HG03571 (cell line): ENCODE results near the gene KLHL29.
A peak's percentile ranks its signal among the peaks of the same experiment; 100 is the strongest.

Experiments used
- ATAC-seq: cut with Tn5 transposase; IDR thresholded peaks from one replicate; pipeline ENCODE4 v1.9.1; 2021; ENCODE audit not compliant: unreplicated experiment

Gene KLHL29

GRCh38 chr2:23366720-23367119, 18.3 kb upstream of the KLHL29 start:
- no peak for ATAC-seq

GRCh38 chr2:23367760-23368159, 17.2 kb upstream of the KLHL29 start:
- ATAC-seq: no peak

- ATAC-seq: no peak
These were observed 11.3 kb upstream of the KLHL29 start for GRCh38 chr2:23373666-23374065.

- ATAC-seq: peak; percentile 57
These were observed 9.5 kb upstream of the KLHL29 start for GRCh38 chr2:23375448-23375847.

GRCh38 chr2:23376075-23376474, 8.9 kb upstream of the KLHL29 start:
- ATAC-seq: no peak

GRCh38 chr2:23376972-23377371, 8.0 kb upstream of the KLHL29 start:
- no peak for ATAC-seq

- no peak for ATAC-seq
These were observed 7.2 kb upstream of the KLHL29 start for GRCh38 chr2:23377771-23378170.

GRCh38 chr2:23378496-23378895, 6.5 kb upstream of the KLHL29 start:
- ATAC-seq: no peak

GRCh38 chr2:23379220-23379695, 5.7 kb upstream of the KLHL29 start:
- peak; percentile 50 for ATAC-seq

- peak; percentile 37 for ATAC-seq
These were observed 4.4 kb upstream of the KLHL29 start for GRCh38 chr2:23380562-23381065.

- ATAC-seq: peak; percentile 26
These were observed 3.9 kb upstream of the KLHL29 start for GRCh38 chr2:23381084-23381483.

GRCh38 chr2:23381485-23381884, 3.5 kb upstream of the KLHL29 start:
- ATAC-seq: no peak

GRCh38 chr2:23383100-23383499, 1.9 kb upstream of the KLHL29 start:
- ATAC-seq: no peak

- ATAC-seq: peak; percentile 17
These were observed 370 bp downstream of the KLHL29 start for GRCh38 chr2:23385351-23385747.

- peak; percentile 14 for ATAC-seq
These were observed 864 bp downstream of the KLHL29 start for GRCh38 chr2:23385748-23386338.

GRCh38 chr2:23386339-23387220, 1.6 kb downstream of the KLHL29 start:
- ATAC-seq: no peak

- ATAC-seq: no peak
These were observed 2.2 kb downstream of the KLHL29 start for GRCh38 chr2:23387221-23387550.

- ATAC-seq: no peak
These were observed 2.9 kb downstream of the KLHL29 start for GRCh38 chr2:23387845-23388244.

- no peak for ATAC-seq
These were observed 3.3 kb downstream of the KLHL29 start for GRCh38 chr2:23388294-23388693.

GRCh38 chr2:23388756-23389514, 4.0 kb downstream of the KLHL29 start:
- no peak for ATAC-seq

- ATAC-seq: no peak
These were observed 5.2 kb downstream of the KLHL29 start for GRCh38 chr2:23390152-23390551.
